HG03045 (cell line): ENCODE data around the gene SORCS2.
"Not testable (repeated sequence)": the region's sequence is repeated elsewhere in the genome, so short reads cannot be mapped to it uniquely, and the experiment has no call there.

Experiments
- ATAC-seq: cut with Tn5 transposase; IDR thresholded peaks from one replicate; pipeline ENCODE4 v1.9.1; 2021; ENCODE audit warnings: mild to moderate bottlenecking, moderate library complexity; ENCODE audit not compliant: unreplicated experiment

Gene SORCS2

GRCh38 chr4:7559741-7560395 is 367.5 kb downstream of the SORCS2 start:
- no peak for ATAC-seq

GRCh38 chr4:7561557-7561956 is 369.2 kb downstream of the SORCS2 start:
- ATAC-seq: no peak

GRCh38 chr4:7564242-7564641 is 371.9 kb downstream of the SORCS2 start:
- no peak for ATAC-seq

DNA sequence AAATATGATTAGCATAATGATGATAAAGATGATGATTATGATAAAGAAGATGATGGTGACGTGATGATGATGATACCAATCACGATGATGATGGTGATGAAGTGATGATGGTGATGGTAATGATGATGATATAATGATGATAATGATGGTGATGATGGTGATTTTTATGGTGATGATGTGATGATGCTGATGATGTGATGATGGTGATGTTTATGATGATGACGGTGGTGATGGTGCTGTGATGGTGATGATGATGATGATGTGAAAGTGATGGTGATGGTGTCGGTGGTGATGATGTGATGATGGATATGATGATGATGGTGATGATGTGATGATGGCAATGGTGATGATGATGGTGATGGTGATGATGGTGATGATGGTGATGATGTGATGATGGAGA is 373.1 kb downstream of the SORCS2 start:
- ATAC-seq: no peak

DNA sequence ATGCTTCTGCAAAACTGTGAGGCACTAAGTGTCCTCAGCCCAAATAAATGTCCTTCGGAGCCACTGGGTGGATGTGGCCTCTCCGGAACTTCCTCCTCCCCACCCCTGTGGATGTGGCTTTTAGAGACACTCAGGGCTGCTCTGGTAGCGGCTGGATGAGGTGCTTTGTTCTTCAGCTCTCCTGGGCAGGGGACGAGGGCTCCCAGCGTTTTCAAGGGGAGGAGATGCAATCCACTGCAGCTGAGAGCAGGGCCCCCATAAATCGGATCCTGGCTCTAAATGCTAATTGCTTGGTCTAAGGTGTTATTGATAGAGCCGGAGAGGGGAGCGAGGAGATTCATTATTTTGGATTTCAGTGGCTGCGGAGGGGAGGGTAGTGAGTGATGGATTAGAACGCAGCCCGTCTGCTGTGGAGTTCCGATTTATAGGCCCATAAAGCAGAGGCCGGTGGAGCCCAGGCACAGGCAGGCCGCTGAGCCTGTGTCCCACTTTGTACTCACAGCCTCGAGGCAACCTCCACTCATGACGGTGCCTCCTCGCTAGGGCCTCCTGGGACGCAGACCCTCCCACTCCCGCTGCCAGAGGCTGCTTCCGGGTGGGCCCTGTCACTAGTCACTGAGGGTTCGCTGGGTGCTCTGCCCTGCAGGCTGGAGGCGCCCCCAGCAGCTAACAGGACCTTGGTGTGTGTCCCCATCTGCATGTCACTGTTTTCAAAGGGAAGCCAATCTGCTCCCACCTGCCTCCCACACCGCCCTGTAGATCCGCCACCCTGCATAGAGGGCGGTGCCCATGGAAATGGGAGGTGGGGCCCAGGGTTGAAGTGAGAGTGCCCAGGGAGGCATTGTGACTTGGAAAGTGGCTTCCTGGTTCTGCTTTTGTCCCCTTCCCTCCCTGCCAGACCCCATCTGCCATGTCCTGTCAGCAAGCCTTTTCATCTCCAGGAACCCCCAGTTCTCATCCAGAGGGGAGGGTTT is 377.8 kb downstream of the SORCS2 start:
- ATAC-seq: no peak

DNA sequence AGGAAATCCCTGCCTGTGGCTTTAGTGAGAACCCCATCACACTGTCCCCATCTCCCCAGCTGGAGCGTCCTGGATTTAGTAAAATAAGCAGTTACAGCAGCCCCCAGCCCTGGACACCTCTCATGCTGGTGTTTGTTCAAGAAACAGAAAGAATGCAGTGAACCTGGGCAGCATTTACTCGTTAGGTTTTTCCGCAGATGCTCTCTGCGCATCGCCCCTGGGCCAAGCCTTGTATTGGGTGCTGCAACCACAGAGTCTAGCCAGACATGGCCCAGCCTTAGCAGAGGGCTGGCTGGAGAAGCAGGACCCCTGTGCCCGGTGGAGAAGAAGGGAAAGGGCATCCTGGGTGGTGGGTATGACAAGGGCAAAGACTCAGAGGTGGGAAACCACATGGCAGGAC is 378.7 kb downstream of the SORCS2 start:
- no peak for ATAC-seq

- no peak for ATAC-seq
Measured at GRCh38 chr4:7571701-7572100, 379.4 kb downstream of the SORCS2 start.

DNA sequence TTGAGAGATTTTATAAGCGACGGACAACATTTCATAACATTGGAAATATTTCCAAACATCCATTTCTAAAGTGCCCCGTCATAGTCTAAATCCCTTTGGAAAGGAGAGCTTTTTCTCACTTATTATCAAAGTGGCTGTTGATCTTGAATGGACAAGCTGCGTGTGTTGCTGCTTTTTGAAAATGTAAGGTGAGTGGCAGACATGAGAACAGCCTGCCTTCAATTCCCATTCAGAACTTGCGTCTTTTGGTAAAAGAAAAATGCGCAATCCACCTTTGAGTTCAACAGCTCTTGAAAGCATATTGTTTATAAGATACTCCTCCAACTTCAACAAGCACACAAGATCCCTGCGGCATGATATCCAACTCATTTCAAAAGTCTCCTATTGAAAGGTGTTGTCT is 380.6 kb downstream of the SORCS2 start:
- ATAC-seq: no peak

- no peak for ATAC-seq
Measured at GRCh38 chr4:7573576-7574091, 381.3 kb downstream of the SORCS2 start.

GRCh38 chr4:7574287-7575014 is 382.1 kb downstream of the SORCS2 start:
- ATAC-seq: no peak

DNA sequence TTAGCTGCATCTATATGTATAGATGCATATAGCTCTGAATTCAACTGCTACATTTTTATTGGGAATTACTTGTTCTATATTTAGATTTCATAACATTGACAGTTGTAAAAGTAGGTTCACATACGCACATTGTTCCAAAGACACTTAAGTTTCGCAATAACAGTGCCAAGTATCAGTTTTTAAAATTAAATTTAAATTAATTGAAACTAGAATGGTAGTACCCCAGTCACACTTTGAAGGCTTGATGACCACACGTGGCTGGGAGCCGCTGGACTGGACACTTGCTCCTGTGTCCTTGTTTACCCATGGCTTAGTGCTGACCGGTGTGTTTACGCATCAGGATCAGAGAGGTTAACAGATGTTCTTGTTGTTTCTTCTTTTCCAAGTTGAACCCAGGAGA is 383.1 kb downstream of the SORCS2 start:
- ATAC-seq: no peak

DNA sequence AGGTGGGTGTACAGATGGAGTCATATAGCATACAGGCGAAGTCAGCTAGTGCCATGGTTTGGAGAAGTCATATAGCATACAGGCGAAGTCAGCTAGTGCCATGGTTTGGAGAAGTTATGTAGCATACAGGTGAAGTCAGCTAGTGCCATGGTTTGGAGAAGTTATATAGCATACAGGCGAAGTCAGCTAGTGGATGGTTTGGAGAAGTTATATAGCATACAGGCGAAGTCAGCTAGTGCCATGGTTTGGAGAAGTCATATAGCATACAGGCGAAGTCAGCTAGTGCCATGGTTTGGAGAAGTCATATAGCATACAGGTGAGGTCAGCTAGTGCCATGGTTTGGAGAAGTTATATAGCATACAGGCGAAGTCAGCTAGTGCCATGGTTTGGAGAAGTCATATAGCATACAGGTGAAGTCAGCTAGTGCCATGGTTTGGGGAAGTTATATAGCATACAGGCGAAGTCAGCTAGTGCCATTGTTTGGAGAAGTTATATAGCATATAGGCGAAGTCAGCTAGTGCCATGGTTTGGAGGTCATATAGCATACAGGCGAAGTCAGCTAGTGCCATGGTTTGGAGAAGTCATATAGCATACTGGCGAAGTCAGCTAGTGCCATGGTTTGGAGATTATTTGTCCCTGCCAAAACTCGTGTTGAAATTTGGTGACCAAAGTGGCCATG is 385.2 kb downstream of the SORCS2 start:
- not testable (repeated sequence) for ATAC-seq

DNA sequence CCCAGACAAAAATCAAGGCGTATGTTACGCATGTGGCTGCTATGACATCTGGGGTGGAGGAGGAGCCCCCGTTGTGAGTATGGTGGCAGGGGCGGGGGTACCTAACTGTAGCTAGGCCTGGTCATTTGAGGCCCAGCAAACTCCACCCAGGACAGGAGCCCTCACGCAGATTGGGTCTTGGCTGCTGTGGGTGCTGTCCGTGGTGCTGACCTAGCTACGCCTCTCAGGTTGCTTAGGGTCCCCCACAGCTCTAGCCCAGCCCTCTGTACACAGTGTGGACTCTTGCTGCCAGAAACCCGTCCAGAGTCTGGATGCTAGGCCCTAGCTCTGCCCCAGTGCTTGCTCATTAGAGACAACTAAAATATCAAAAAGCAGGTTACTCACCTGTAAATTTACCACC is 389.1 kb downstream of the SORCS2 start:
- no peak for ATAC-seq

DNA sequence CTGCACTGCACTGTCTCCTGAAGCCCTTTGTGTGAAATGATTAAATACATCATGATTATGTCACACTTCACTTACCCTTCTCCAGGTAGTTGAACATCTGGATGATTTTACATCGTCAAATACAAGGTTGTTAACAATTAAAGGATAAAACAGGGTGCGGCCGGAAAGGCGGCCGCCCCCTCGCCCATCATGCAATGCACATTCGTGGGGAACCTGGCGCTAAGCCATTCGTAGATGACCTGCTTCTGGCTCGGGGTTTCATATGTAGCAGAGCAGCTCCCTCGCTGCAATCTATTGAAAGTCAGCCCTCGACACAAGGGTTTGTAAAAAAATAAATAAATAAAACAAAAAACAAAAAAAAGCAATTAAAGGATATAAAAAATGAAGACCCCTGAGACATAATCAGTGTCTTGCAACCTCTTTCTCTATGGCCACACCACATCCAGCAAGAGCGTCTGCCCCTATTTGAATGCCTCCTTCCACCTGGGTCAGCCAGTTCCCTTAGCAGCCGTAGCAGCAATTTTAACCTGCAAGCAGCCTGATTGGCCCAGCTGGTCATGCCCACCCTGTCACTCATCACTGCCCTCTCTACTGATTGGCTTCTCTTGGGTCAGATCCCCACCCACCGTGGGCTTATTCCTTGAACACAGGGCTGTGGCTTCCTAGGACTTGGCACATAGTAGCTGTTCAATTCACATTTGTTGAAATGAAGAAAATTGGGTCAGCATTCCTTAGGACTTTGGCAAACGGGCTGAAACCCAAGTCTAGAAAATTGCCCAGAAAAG is 390.2 kb downstream of the SORCS2 start:
- no peak for ATAC-seq

DNA sequence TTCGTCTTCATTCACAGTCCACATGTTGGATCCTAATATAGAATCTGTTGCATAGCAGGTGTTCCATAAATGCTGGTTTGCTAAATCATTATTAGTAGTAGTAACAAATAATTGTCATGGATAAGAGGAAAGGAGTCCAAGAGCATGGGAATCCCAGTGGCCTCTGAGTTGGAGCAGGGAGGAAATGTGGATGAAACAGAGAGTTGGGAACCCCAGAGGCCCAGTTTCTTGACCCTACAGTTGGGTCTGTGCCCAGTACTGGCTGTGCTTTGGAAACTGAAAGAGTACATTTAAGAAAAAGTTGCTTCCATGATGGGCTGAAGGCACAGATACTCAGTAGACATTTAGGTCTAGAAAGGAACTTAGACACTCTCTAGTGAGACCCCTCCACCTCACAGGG is 391.8 kb downstream of the SORCS2 start:
- ATAC-seq: no peak

DNA sequence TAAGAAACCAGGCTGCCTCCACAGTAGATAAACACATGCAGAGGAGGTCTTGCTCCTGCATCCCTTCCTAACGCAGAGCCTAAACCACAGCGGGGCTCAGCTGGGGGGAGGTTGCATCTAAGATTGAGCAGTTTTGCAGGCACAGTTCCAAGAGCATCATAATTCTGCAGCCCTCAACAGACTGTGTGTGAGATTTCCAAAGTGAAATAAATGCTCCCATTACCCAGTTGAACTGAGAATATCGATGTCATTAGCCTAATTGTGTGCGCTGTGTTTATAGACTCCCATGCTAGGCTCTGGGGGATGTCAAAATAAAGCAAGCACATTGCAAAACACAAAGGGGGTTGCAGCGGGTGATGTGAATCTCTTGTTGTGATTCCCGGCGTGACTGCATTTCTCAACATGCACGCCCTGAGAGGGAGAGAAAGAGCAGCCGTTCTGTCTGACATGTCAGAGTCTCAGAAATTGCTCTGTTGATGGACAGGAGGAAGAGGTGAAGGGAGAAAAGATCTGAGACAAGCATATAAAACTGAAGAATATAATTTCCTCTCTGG is 392.3 kb downstream of the SORCS2 start:
- ATAC-seq: no peak

DNA sequence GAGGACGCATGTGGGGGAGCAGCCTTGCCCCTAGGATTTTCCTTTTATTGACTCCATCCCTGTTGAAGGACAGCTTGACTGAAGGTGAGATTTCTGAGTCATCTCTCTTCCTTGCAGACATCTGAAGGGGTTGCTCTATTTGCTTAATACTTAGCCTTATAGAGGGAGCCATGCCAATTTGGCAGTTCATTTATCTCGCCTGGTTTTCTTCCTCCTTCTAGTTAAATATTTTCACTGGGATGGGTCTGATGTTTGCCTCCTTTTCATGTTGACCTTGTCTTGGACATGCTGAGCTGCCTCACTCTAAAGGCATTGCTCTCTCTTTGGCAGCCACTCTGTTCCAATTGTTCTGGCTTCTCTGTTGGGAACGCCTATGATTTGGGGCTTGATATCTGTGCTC is 393.4 kb downstream of the SORCS2 start:
- no peak for ATAC-seq

GRCh38 chr4:7587433-7588405 is 395.4 kb downstream of the SORCS2 start:
- ATAC-seq: no peak

- no peak for ATAC-seq
Measured at GRCh38 chr4:7590189-7590588, 397.9 kb downstream of the SORCS2 start.
